Fibroblast of lung (primary cell): ENCODE results near the gene EEIG1.

Experiments used
- CTCF ChIP-seq, 2 donors: IDR thresholded peaks in 1 of 2; conservative IDR thresholded peaks in 1 of 2; 1 replicate in 1 of 2; 2 replicates in 1 of 2; pipeline ENCODE4 v1.5.1; 2011 to 2012; ENCODE audit warnings: low read length in 2 of 2, control low read depth in 1 of 2, inconsistent platforms in 1 of 2, low read depth in 1 of 2, mild to moderate bottlenecking in 1 of 2
- EZH2 ChIP-seq: IDR thresholded peaks from 2 replicates; pipeline ENCODE4 v1.5.1; 2012; ENCODE audit warnings: low read length, control low read depth, mild to moderate bottlenecking; ENCODE audit errors: missing control alignments

GRCh38 chr9:128008171-128008570 is 27.4 kb upstream of the EEIG1 start:
- TF ChIP-seq CTCF (conservative IDR thresholded peaks at IDR 0.05 in 1 of 2, IDR thresholded peaks at IDR 0.05 in 1 of 2; ENCODE audit: low read depth in 1 of 2, low read length in 2 of 2) (no peak), EZH2 (no peak)
